HTERT RPE-1 (cell line): ENCODE measurements around the gene CDK6.

Source experiments
- in situ Hi-C: fragments of 300-500 bp; cut with MboI; formaldehyde crosslinking; loops from 4 replicates; pipeline ENCODE4 v1.14.3; 2020; ENCODE audit warnings: low sequenced_read_pairs

The CDK6 gene

DNA sequence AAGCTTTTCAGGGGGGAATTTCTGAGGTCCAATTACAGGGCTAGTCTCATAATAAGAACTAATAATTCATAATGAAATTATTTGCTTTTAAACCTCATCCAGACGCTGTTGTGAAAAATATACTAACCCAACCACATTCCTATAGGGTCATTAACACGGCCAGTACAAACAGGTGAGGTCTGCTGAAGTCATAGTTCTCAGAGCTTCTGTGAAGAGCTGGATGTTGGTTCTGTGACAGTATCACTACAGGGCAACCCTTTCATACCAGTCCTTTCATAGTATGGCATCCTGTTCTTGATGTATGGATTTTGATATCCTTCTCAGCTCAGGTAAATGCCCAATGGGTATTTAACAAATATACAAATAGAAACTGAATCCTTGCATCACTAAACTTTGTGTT is 183.8 kb downstream of the CDK6 start:
- in situ Hi-C loops = no loop called here

DNA sequence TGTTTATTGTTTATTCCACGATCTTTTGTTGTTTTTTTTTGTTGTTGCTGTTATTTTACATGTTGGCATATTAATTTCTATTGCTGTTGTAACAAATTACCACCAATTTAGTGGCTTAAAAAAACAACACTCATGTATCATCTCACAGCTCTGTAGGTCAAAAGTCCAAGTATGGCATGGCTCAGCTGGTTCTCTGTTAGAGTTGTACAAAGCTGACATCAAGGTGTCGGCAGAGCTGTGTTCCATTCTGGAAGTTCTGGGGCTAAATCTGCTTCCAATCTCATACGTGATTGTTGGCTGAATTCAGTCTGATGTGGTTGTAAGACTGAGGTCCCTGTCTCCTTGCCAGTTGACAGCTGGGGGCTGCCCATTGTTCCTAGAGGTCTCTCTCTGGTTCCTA is 186.0 kb downstream of the CDK6 start:
- in situ Hi-C loops = no loop called here

DNA sequence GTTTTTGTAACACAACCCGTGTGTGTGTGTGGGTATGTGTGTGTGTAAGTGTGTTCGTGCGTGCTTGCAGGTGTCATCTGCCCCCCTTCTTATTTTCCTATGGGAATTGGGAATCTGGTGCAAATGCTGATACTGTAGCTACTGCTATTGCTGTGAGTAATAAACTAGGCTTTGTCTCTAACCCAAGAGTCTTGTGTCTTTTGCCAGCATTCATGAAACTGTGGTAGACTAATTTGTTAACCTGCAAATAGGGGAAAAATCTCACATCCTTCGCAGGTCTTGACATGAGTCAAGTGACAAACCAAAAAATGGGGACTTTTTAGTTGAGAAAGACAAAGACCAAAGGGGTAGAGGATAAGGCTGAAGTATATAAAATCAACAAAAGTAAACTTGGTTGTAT is 188.3 kb downstream of the CDK6 start:
- in situ Hi-C loops = no loop called here

DNA sequence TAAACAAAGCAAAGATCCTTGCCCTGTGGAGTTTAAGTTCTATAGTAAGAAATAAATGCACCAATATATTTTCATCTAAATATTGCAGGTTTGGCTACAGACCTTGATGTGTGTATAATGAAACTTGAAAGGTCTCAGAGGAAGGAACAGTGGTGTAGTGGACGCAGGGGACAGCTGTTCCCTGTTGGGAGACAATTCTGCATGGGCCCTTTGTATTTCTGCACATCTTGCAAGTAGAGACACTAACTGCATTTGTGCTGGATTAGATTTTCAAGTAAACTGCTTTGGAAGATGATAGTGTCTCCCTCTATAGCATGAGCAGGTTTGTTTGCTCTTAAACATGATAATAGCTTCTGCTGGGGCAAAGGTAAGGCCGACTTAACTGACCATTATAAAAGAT is 188.7 kb downstream of the CDK6 start:
- in situ Hi-C loops = no loop called here

DNA sequence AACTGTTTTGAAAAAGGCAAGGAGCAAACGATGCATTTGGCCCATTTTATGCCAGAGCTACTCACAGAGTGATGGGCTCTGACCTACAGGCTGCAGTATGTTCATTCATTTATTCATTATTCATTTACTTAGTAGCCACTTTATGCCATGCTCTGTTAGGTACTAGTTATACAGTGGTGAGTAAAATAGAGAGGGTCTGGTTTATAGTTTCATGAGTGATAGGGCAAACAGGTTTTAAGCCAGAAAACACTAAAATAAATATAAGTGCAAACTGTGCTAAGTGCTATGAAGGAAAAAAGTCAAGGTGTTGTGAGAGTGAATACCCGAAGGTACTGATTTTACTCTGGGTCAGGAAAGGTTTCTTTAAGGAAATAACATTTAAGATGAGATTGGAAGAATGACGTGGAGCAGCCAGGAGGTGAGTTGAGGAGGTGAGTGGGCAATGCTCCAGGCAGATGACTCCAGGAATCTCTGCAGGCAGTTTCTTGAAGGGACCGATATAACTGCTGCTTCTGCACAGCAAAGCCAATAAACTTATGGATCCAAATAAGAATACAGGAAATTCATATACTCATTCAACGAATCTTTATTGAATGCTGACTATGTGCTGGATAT is 189.3 kb downstream of the CDK6 start:
- in situ Hi-C loops = no loop called here

DNA sequence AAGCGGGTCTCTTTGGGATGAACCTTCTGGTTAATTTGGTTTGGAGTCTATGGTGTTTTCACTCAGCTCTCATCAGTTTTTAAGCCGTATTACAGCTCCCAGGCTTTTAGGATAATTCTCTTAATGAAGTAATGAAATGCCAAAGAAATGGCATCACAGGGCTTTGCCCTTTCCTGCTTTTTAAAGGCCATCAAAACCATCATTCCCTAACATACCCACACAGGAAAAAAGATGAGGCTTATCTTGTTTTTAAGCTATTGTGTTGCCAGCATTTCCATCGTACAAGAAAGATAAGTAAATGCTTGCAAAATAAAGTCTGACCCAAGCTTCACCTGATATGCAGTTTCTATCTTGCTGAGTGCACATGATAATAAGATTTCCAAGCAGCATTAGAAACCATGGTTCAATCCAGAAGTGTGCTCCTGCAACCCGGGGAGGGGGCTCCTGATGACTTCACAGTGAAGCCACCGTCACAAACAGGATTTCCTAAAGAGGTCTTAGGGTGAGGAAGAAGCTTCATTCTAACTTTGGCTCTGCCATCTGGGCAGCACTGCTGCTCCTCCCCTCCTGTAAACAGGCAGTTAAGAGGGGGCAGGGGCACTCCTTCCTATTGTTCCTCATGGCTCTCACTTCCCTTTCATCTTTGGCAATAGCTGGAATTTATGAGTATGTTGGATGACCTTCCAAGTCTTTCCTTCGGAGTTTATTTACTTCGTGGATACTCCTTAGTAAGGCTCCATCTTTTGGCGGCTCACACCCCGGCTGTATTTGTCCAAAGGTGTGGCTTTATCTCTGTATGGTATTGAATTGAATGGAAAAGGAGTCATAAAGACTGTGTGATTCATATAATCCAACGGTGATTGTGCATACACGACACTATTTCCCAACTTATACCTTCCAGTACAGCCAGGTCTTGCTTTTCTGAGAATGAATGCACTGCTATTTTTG is 191.0 kb downstream of the CDK6 start:
- in situ Hi-C loops = no loop called here

DNA sequence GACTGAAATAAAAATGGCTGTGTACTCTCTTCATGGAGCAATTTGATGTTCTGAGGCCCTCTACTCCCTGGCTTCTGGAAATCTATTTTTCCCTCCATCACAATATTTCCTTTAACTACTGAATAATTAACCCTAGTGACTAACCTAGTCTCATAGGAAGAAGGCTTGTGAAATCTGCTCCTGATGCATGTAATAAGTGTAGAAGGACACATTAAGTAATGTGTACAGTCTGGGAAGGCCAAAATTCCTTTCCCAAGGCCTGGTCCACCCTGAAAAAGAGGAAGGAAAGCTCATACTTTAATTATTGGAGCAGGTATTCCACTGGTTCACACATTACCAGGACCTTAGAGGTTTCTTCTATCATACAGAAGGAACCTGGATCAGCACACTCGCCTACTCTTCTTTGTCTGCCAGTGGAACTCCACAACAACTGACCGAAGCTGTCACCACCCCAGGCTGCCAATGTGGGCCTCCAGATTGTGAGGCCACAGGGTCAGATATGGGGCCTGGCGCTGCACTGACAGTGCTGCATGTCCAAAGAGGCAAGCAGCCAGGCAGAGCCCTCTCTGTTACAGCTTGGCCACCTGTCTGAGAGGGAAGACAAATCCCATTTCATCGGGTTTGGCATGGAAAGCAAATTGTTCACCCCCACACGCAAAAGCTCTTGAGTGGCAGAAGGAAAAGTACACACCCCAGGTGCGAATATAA is 191.8 kb downstream of the CDK6 start:
- in situ Hi-C loops = no loop called here

DNA sequence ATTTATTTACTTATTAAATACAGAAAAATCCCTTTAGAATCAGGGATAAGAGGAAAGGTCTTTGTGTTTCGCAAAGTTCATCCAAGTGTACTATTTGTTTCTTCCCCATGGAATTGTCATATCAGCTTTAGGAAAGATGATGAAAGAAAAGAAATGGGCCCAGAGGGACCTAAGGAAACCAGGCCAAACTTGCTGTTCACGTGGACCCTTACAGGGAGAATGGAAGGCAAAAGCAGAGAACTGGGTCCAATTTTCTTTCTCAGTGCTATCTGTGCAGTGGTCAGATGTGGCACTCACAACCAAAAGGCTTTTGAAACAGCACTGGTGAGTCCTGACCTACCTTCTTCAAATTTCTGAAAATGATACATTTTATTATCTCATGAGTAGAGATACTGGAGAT is 192.6 kb downstream of the CDK6 start:
- in situ Hi-C loops = no loop called here

DNA sequence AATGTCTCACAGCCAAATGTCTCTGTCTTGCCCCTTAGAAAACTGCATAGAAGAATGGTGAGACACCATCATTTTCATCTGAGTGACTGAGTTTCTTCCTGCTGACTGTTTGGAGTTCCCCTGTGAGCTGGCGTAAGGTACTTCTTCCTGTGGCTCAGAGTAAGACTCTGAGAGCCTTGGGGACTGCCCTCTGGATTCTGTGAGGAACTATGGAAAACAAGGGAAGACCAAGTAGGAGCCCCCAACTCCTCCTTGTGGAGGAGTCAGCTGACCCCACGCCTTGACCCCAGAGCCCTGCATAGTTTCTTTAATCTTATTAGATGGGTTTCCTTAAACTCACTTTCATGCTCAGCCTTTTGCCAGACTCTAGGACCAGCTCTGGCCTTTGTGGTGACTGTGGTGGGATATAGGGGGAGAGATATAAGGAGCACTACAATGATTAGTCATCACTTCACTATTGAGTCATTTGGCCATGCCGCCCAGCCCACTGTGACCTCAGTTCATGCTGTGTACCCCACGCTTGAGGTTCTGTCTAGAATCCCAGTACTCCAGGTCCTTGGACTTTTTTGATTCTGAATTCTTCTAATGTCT is 194.4 kb downstream of the CDK6 start:
- in situ Hi-C loops = no loop called here

DNA sequence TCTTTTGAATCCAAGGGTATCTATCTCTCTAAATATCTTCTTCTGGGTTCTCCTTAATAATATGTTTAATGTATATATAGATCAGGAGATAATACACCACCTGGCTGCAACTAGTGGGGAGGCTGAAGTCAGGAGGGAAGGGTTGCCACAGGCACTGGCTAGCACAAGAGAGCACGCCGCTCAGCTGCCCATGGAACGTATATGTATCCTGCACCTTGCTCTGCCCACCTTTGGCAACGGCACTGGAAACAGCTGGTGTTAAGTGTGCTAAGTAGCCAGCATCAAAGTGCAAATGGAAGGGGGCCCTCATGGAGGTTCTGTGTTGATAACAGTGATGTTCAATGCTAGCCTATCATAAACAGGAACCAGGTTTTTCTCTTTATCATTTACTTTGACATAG is 196.4 kb downstream of the CDK6 start:
- in situ Hi-C loops = no loop called here

DNA sequence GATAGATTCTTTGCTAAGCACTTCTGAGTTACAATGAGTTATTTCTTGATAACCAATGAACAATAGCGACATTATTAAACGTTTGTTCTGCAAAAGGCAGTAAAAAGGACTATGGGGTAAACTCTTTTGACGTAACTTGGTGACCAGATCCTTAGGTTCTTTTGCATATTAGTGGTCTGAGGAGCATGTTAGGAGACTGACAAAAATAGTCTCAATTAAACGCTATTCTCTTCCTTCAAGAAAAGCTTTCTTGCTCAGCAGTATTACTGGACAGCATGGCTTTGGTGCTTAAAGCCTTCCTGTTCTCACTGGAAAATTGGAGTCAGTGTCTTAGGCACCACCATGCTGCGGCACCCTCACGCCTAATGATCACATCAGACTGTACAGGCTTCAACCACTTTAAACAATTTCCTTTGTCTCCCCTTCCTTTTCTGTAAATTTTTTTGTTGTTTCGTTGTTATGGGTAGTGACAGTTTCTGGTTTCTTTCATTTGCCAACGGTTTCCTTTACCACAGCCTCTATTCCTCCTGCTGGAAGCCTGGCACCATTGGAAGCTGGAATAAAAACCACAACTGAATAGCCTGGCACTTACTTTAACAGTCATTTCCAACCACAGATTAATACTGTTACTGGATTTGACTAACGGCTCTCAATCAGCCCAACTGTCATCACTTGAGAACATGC is 197.0 kb downstream of the CDK6 start:
- in situ Hi-C loops = no loop called here

DNA sequence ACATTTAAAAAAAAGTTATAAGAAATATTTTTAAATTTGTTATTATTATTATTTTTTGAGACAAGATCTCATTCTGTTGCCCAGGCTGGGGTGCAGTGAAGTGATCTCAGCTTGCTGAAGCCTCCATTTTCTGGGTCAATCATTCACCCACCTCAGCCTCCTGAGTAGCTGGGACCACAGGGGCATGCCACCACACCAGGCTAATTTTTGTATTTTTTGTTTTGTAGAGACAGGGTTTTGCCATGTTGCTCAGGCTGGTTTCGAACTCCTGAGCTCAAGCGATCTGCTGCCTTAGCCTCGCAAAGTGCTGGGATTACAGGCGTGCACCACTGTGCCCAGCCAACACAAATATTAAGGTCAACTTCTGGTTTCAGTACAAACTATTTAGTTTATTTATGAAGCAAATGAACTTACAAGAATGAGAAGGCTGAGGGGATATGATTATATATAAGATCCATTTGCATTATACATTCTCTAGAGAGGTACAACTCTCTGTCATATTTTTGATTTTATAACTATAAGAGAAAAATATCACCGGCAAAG is 200.3 kb downstream of the CDK6 start:
- in situ Hi-C loops = no loop called here

DNA sequence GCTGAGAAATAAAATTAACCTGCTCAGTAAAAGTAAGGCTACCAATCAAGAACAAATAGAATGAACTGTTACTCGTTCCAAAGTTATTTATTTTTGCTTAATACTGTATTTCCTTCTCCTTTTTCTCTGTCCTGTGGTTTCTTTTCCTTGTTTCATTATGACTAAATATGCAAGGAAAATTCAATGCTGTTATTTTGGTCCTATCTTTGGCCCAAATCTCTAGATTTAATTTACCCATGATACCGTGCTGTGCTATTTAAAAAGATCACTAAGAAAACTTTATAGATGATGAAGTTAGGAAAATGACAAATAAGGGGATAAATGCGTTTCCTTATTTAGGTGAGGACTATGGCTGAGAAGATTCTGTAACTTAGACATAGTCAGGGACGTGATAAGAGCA is 200.8 kb downstream of the CDK6 start:
- in situ Hi-C loops = no loop called here

DNA sequence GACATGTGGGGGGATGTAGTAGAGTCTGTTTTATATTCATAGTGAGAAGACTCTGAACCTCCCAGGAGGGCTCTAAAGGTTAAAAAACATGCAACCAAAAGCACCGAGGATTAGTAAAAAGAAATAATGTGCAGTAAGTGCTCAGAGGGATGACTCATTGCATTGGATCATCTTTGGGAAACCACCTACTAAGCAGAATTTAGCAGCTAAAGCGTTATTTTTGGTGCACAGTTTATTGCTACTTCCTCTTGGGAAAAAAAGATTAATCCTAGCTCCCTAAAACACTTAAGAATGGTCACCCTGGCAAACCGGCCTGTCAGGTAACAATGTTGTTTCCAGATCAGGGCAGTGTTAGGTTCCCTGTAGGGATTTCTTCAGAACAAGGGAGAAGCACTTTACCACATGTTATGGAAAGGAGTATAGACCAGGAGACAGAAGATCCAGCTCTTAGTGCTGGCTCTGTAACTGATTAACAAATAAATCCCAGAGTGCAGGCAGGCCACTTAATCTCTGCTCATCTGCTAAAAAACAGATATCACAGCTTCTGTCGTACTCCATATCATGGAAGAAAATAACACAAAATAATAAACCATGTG is 201.4 kb downstream of the CDK6 start:
- in situ Hi-C loops = no loop called here

DNA sequence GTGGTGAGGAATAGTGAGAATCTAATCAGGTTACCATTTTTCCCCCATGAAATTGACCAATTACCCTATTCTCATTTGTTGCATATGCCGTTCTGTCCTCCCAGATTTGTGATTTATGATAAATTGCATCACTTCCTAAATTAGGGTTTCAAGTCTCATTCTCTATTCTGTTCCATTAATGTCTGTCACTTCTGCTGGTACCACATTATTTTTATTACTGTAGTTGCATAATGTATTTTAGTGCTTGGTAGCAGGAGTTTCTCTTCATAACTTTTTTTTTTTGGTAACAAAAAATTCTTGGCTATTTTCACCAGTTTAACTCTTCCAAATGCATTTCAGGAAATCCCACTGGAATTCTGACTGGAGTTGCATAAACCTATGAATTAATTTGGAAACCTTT is 202.2 kb downstream of the CDK6 start:
- in situ Hi-C loops = no loop called here

DNA sequence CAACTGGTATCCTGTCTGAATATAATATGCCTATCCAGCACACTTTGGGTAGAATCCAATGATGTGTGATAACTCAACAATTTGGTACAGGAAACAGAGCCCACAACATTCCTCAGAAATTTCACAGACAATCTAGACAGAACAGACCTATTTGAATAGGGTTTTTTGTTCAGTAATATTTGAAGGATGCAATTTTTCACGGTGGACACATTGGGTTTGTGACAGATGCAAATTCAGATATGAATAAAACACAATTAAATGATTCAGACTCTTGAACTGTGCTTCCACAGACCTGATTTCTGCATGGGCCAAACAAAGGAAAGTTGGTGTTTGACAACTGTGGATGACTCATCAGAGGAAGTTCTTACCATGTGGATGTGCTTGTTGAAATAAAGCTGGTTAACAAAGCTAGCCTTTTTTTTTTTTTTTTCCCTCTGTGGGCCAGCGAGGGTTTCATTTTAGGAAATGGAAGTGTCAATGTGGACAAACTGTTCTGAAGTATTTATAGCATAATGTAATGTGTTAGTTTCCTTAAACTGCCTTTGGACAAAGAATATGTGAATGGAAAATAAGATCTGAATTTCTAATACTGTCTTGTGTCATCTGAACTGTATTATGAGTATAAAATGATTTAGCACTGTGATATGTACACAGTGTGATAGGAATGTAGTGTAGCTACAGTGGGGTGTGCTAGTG is 203.0 kb downstream of the CDK6 start:
- in situ Hi-C loops = no loop called here

DNA sequence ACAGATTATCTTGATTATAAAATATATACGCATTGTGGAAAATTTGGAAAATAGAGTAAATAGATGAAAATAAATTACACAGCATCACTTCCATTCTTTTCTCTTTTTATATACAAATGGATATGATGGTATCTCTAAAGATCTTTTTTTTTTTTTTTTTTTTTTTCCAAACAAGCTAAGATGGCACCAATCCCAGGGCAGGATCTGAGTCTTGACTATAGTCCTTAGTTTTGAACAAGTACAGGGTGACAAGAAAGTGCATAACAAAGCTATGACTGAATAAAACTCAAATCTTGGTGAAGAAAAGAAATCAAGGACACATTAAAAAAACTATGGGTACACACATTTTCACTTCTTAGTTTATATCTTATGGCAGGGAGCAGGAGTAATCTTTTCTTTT is 203.6 kb downstream of the CDK6 start:
- in situ Hi-C loops = no loop called here

DNA sequence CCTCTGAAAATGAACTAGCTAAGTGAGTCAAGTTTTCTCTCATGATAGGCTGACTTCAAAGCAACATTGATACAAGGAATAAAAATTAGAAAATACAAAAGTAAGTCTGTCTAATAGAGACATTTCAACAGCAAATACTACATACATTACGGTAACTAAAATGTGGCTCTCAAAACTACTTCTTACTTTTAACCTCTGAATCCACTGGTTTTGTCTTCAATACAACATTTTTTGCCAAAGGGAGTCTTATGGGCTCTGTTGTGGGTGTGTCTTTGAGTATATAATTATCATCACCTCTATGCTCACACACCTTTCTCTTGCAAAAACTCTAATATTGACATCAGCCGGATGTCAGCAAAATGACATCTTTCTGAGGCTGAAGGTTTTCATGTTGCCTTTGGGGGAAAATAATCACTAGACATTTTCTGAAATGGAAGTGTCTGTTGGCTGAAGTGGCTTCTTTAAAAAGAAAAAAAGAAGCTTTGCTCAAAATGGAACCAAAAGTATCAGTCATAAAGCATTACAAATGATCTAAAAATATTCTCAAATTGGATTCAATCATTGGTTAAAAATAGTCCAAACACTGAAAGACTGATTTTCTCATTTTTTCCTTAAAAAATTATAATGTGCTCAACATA is 204.4 kb downstream of the CDK6 start:
- in situ Hi-C loops = no loop called here
